Measurements from ENCODE around the gene FOSB.

DNA sequence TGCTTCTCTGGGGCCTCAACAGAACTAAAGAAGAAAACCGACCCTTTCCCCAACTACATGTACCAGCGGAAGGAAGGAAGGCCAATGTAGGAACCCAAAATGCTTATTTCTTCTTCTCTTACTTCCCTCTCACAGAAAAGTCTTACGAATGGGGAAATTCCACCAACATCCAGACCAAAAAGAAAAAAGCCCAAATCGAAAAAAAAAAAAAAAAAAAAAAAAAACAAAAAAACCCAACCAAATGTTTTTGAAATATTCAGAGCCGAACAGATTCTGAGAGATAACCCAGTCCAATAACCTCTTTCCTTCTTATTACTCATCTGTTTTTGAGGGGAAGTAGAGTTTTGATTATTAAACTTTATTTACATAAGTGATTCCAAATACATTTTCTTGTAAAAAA lies 34.3 kb downstream of the FOSB start:
- no peak for TF ChIP-seq EZH2phosphoT487 (IDR thresholded peaks at IDR 0.05; ENCODE audit: low read depth)
- no peak for TF ChIP-seq CTCF (IDR thresholded peaks at IDR 0.05; ENCODE audit: low read depth, low read length)

Measured in OCI-LY3 (cell line).